NCI-H1417 (cell line): ENCODE results near the gene COASY.

Source experiments
- DNase-seq, 3 experiments: peaks; one replicate each; lab custom pipeline; 2025; lab: John Stamatoyannopoulos, UW

The COASY gene

GRCh38 chr17:42613699-42614295, 51.8 kb downstream of the COASY start:
- DNase-seq = no peak
